ENCODE results near the gene STAT1.
"Not testable (repeated sequence)": the region's sequence is repeated elsewhere in the genome, so short reads cannot be mapped to it uniquely, and the experiment has no call there.

STAT1 gene

DNA sequence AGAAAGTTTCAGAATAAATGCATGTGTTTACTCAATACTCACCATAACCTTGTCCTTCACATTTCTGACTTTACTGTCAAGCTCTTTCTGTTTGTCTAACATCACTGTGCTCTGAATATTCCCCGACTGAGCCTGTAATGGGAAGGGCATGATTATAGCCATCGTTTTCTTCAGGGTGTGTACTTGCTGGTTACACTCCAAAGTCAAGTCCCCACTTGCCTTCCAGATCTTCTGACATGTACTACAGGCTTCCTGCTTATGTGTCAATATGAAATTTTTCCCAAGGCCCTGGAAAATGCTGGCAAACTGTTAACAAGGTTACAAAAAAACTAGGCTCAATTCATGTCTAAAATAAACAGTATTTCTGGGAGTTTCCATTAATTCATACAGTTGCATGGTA lies 12.9 kb downstream of the STAT1 start:
- peaks cover 69% of the 10 kb centered on the region for H3K36me3 ChIP-seq
- H3K9me3 ChIP-seq: no peaks in the 10 kb centered on the region
- H3K27me3 ChIP-seq: no peaks in the 10 kb centered on the region
- DNase-seq: no peak
- H3K4me3 ChIP-seq (ENCODE audit: low read depth, low read length): no peak overlapping the region
- TF ChIP-seq, protein P1, sequence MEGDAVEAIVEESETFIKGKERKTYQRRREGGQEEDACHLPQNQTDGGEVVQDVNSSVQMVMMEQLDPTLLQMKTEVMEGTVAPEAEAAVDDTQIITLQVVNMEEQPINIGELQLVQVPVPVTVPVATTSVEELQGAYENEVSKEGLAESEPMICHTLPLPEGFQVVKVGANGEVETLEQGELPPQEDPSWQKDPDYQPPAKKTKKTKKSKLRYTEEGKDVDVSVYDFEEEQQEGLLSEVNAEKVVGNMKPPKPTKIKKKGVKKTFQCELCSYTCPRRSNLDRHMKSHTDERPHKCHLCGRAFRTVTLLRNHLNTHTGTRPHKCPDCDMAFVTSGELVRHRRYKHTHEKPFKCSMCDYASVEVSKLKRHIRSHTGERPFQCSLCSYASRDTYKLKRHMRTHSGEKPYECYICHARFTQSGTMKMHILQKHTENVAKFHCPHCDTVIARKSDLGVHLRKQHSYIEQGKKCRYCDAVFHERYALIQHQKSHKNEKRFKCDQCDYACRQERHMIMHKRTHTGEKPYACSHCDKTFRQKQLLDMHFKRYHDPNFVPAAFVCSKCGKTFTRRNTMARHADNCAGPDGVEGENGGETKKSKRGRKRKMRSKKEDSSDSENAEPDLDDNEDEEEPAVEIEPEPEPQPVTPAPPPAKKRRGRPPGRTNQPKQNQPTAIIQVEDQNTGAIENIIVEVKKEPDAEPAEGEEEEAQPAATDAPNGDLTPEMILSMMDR (IDR thresholded peaks at IDR 0.05; ENCODE audit: low read depth, low read length): no peak
- H3K4me1 ChIP-seq: no peaks in the 10 kb centered on the region

- Histone ChIP-seq H3K4me3 (ENCODE audit: low read depth, low read length) (no peak overlapping the region), H3K27me3 (no peaks in the 10 kb centered on the region), H3K36me3 (peaks cover 68% of the 10 kb centered on the region), H3K4me1 (no peaks in the 10 kb centered on the region), H3K9me3 (no peaks in the 10 kb centered on the region)
- DNase-seq: no peak
- TF ChIP-seq, protein P1 (IDR thresholded peaks at IDR 0.05; ENCODE audit: low read depth, low read length): no peak
These were observed 13.9 kb downstream of the STAT1 start for GRCh38 chr2:190999949-191000665.

- TF ChIP-seq, protein P1 (IDR thresholded peaks at IDR 0.05; ENCODE audit: low read depth, low read length): no peak
- Histone ChIP-seq H3K36me3 (peaks cover 65% of the 10 kb centered on the region), H3K27me3 (no peaks in the 10 kb centered on the region), H3K9me3 (no peaks in the 10 kb centered on the region), H3K4me3 (ENCODE audit: low read depth, low read length) (no peak overlapping the region), H3K4me1 (no peaks in the 10 kb centered on the region)
- DNase-seq: no peak
These were observed 14.9 kb downstream of the STAT1 start for GRCh38 chr2:190999058-190999457.

- no peak for DNase-seq
- Histone ChIP-seq H3K4me1 (no peaks in the 10 kb centered on the region), H3K4me3 (ENCODE audit: low read depth, low read length) (no peak overlapping the region), H3K9me3 (no peaks in the 10 kb centered on the region), H3K36me3 (peaks cover 64% of the 10 kb centered on the region), H3K27me3 (no peaks in the 10 kb centered on the region)
- TF ChIP-seq, protein P1 (IDR thresholded peaks at IDR 0.05; ENCODE audit: low read depth, low read length): no peak
These were observed 16.4 kb downstream of the STAT1 start for GRCh38 chr2:190997526-190998113.

GRCh38 chr2:190996947-190997346 lies 17.0 kb downstream of the STAT1 start:
- TF ChIP-seq, protein P1 (IDR thresholded peaks at IDR 0.05; ENCODE audit: low read depth, low read length): no peak
- H3K36me3 ChIP-seq: peaks cover 62% of the 10 kb centered on the region
- DNase-seq: no peak
- no peaks in the 10 kb centered on the region for H3K9me3 ChIP-seq
- H3K4me3 ChIP-seq (ENCODE audit: low read depth, low read length): no peak overlapping the region
- no peaks in the 10 kb centered on the region for H3K27me3 ChIP-seq
- H3K4me1 ChIP-seq: no peaks in the 10 kb centered on the region

DNA sequence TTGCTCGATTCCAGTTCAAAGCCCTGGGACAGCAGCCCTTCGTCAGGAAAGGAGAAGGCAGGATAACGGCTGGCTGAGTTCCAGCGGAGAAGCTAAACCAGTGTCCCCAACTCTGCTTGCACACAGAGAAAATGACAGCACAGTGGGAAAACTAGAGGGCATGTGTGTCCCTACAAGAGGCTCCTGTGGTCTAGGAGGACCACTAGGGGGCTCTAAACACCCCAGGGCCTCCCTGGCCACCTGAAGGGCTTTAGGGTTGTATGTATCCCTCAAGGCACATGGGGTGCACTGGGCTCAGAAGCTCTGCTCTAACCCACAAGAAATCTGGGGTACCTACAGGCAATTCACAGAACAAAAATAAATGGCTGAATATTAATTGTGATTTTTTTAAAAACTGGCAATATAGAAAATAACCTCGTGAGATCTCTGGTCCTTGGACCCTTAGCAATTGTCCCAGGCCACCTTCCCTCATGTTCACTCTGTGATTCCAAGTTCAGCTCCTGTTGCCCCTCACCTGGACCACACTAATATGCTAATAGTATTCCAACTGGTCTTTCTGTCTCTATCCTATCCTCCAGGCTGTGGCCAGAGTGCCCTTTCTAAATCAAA lies 17.5 kb downstream of the STAT1 start:
- TF ChIP-seq, protein P1 (IDR thresholded peaks at IDR 0.05; ENCODE audit: low read depth, low read length): peak; percentile 94
- H3K9me3 ChIP-seq: no peaks in the 10 kb centered on the region
- H3K27me3 ChIP-seq: no peaks in the 10 kb centered on the region
- H3K4me1 ChIP-seq: no peaks in the 10 kb centered on the region
- peaks cover 58% of the 10 kb centered on the region for H3K36me3 ChIP-seq
- H3K4me3 ChIP-seq (ENCODE audit: low read depth, low read length): no peak overlapping the region
- DNase-seq: peak; percentile 66

DNA sequence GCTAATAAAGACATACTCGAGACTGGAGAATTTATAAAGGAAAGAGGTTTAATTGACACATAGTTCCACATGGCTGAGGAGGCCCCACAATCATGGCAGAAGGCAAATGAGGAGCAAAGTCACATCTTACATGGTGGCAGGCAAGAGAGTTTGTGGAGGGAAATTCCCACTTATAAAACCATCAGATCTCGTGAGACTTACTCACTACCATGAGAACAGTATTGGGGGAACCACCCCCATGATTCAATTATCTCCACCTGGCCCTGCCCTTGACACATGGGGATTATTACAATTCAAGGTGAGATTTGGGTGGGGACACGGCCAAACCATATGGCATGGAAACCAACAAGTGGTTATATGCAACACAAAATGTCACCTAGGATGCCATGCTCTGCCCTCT lies 18.7 kb downstream of the STAT1 start:
- H3K27me3 ChIP-seq; H3K4me3 ChIP-seq (ENCODE audit: low read depth, low read length); H3K9me3 ChIP-seq; H3K4me1 ChIP-seq; DNase-seq: not testable (repeated sequence)
- H3K36me3 ChIP-seq: peaks cover 64% of the 10 kb centered on the region

Measured in BE2C (cell line).